Measurements from ENCODE around the gene HIVEP3. TPM values are rescaled to one million over a fixed set of nuclear protein-coding genes. Genes with fewer than 3 reads are reported as not detected.
"Not testable (repeated sequence)": the region's sequence is repeated elsewhere in the genome, so short reads cannot be mapped to it uniquely, and the experiment has no call there.

HIVEP3 gene
- total RNA-seq, 1 donor from 2014 or later, result 3.6 TPM

DNA sequence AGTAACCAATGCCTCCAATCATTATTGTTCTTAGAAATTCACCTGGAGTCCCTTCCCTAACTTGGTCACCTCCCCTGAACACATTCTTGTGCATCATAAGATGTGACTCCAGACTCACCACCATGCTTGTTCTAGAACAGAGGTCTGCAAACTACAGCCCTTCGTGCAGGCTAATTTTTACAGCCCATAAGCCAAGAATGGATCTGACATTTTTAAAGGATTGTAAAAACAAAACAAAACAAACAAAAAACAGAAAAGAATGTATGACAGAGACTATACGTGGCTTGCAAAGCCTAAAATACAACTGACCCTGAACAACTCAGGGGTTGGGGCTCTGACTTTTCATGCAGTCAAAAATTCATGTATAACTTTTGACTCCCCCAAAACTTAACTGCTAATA, 6.2 kb upstream of the HIVEP3 start:
- TF ChIP-seq, protein P1, sequence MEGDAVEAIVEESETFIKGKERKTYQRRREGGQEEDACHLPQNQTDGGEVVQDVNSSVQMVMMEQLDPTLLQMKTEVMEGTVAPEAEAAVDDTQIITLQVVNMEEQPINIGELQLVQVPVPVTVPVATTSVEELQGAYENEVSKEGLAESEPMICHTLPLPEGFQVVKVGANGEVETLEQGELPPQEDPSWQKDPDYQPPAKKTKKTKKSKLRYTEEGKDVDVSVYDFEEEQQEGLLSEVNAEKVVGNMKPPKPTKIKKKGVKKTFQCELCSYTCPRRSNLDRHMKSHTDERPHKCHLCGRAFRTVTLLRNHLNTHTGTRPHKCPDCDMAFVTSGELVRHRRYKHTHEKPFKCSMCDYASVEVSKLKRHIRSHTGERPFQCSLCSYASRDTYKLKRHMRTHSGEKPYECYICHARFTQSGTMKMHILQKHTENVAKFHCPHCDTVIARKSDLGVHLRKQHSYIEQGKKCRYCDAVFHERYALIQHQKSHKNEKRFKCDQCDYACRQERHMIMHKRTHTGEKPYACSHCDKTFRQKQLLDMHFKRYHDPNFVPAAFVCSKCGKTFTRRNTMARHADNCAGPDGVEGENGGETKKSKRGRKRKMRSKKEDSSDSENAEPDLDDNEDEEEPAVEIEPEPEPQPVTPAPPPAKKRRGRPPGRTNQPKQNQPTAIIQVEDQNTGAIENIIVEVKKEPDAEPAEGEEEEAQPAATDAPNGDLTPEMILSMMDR (IDR thresholded peaks at IDR 0.05), result no peak
- H3K27me3 Mint-ChIP-seq (ENCODE audit: low read depth), result peaks cover 2% of the 10 kb centered on the region
- peaks cover 5% of the 10 kb centered on the region for H3K9me3 Mint-ChIP-seq (ENCODE audit: low read depth)
- H3K36me3 Mint-ChIP-seq (ENCODE audit: low read depth), result no peaks in the 10 kb centered on the region
- no peak overlapping the region for H3K27ac Mint-ChIP-seq (ENCODE audit: unreplicated experiment)
- H3K4me1 Mint-ChIP-seq (ENCODE audit: low read depth), result peaks cover 6% of the 10 kb centered on the region
- no peak overlapping the region for H3K4me3 Mint-ChIP-seq (ENCODE audit: unreplicated experiment)
- no peak for DNase-seq (ENCODE audit: low spot score)

DNA sequence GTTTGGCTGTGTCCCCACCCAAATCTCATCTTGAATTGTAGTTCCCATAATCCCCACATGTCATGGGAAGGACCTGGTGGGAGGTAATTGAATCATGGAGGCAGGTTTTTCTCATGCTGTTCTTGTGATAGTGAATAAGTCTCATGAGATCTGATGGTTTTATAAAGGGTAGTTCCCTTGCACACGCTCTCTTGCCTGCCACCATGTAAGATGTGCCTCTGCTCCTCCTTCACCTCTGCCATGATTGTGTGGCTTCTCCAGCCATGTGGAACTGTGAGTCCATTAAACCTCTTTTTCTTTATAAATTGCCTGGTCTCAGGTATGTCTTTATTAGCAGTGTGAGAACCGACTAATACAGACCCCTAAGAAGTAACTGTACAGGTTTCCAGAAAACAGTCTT, 2.5 kb upstream of the HIVEP3 start:
- not testable (repeated sequence) for H3K4me3 Mint-ChIP-seq (ENCODE audit: unreplicated experiment); H3K27ac Mint-ChIP-seq (ENCODE audit: unreplicated experiment)
- H3K4me1 Mint-ChIP-seq (ENCODE audit: low read depth), result peaks cover 30% of the 10 kb centered on the region

DNA sequence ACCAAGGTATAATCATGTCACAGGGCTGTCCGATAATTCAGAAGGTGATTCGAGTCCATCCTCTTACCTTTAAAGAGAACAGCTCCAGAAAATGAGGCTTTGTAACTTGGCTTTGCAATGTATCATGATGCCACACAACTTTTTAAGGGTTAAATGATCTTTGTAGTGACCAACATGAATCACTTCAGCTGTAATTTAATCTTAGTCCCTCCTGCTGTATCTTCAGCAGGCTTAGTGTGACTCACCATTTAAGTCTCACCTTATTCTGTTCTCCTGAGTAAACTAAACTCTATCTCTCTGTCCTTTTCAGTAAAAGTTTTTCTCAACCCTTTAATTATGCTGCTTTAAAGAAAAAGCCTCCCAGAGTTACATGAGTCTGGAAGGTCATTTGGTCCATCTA, 1.9 kb upstream of the HIVEP3 start:
- Mint-ChIP-seq H3K4me3 (ENCODE audit: unreplicated experiment) (no peak overlapping the region), H3K36me3 (ENCODE audit: low read depth) (no peaks in the 10 kb centered on the region), H3K4me1 (ENCODE audit: low read depth) (peaks cover 30% of the 10 kb centered on the region), H3K27me3 (ENCODE audit: low read depth) (peaks cover 2% of the 10 kb centered on the region), H3K9me3 (ENCODE audit: low read depth) (peaks cover 5% of the 10 kb centered on the region), H3K27ac (ENCODE audit: unreplicated experiment) (no peak overlapping the region)
- DNase-seq (ENCODE audit: low spot score), result no peak
- TF ChIP-seq, protein P1 (IDR thresholded peaks at IDR 0.05), result no peak

More for the DNA sequence above, 2.5 kb upstream of the HIVEP3 start:
- not testable (repeated sequence) for DNase-seq (ENCODE audit: low spot score); H3K9me3 Mint-ChIP-seq (ENCODE audit: low read depth); H3K27me3 Mint-ChIP-seq (ENCODE audit: low read depth); H3K36me3 Mint-ChIP-seq (ENCODE audit: low read depth)

DNA sequence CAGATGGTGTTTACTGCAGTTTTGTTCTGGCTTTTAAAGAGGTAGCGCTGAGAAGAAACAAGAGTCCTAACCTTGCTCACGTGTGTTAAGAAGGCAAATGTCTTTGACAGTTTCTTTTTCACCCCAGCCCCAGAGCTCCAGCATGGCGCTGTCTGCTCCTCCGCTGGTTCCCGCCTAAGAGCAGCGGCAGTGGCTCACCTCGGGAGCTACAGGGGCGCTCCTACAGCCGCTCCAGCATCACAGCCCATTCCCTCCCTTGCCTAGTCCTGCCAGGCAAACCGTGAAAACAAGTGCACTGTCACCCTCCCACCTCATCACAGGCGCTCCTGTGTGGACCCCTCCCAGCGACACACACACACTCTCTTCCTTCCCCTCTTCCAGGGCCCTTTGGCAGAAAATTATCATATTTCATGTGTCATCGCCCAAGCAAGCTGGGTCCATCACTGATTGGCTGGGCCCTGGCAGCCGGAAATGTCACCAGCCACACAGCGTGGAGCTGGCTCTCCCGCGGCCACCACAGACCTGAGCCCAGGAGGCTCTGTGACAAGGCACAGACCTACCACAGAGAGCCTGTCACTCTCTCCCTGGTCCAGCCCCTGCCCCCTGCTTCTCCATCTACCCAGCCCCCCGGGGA, 1.2 kb upstream of the HIVEP3 start:
- H3K4me3 Mint-ChIP-seq (ENCODE audit: unreplicated experiment), result peak overlapping the region; percentile 67

DNA sequence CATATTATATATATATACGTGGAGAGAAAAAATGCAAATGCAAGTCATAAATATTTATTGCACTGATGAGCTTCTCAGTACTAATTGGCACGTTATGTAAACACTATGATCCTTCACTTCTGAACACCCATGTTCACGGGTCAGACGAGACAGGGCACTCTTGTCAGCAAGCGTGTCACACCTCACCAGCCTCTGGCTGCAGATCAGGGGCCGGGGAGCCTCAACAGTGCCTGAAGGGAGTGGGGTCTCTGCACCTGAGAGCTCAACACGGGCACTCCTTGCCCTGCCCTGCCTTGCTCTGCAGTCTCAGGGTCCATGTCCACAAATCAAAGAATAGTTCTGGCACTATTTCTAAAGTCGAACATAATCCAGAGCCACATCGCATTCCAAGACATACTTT, 409 bp upstream of the HIVEP3 start:
- DNase-seq (ENCODE audit: low spot score), result no peak
- Mint-ChIP-seq H3K27me3 (ENCODE audit: low read depth) (no peaks in the 10 kb centered on the region), H3K4me1 (ENCODE audit: low read depth) (peaks cover 30% of the 10 kb centered on the region), H3K36me3 (ENCODE audit: low read depth) (no peaks in the 10 kb centered on the region), H3K27ac (ENCODE audit: unreplicated experiment) (no peak overlapping the region), H3K9me3 (ENCODE audit: low read depth) (peaks cover 4% of the 10 kb centered on the region), H3K4me3 (ENCODE audit: unreplicated experiment) (no peak overlapping the region)
- TF ChIP-seq, protein P1 (IDR thresholded peaks at IDR 0.05), result no peak

More for the DNA sequence above, 1.2 kb upstream of the HIVEP3 start:
- TF ChIP-seq, protein P1 (IDR thresholded peaks at IDR 0.05), result no peak
- no peaks in the 10 kb centered on the region for H3K36me3 Mint-ChIP-seq (ENCODE audit: low read depth)
- H3K4me1 Mint-ChIP-seq (ENCODE audit: low read depth), result peaks cover 30% of the 10 kb centered on the region
- DNase-seq (ENCODE audit: low spot score), result no peak
- H3K9me3 Mint-ChIP-seq (ENCODE audit: low read depth), result peaks cover 5% of the 10 kb centered on the region
- peak overlapping the region; percentile 45 for H3K27ac Mint-ChIP-seq (ENCODE audit: unreplicated experiment)
- peaks cover under 1% of the 10 kb centered on the region for H3K27me3 Mint-ChIP-seq (ENCODE audit: low read depth)

DNA sequence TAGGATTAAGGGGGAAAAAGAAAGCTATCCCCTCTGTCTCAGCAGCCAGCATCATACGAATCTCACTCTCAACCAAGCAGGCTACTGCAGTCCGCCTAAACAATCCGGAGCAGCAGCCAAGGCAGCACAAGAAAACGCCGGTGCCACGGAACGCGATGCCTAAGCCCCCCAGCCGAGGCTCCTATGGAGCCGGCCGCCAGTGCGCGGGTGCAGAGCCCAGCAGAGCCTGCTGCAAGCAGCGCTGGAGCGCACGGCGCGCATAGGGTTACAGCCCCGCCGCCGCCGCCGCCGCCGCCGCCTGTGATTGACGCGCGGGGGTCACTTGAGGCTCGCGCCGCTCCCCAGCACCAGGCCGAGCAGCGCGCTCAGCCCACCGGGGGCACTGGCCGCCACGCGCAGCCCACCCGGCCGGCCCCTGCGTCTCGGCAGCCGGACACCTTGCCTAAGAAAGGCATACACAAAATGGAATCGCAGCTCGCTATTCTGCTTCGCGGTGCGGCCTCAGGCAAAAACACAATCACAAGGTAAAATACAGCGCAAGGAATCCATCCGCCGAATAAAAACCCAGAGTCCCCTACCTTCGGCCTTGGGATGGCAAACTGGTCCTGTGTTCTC, 780 bp downstream of the HIVEP3 start:
- Mint-ChIP-seq H3K9me3 (ENCODE audit: low read depth) (no peaks in the 10 kb centered on the region), H3K27me3 (ENCODE audit: low read depth) (no peaks in the 10 kb centered on the region), H3K36me3 (ENCODE audit: low read depth) (no peaks in the 10 kb centered on the region), H3K4me3 (ENCODE audit: unreplicated experiment) (peak overlapping the region; percentile 72), H3K27ac (ENCODE audit: unreplicated experiment) (no peak overlapping the region), H3K4me1 (ENCODE audit: low read depth) (peaks cover 30% of the 10 kb centered on the region)
- DNase-seq (ENCODE audit: low spot score), result no peak
- TF ChIP-seq, protein P1 (IDR thresholded peaks at IDR 0.05), result no peak

All from chondrocyte (in vitro differentiated cells).